GM23338 (cell line): Measurements from ENCODE around the gene RNF2. TPM values are rescaled to one million over a fixed set of nuclear protein-coding genes. Genes with fewer than 3 reads are reported as not detected.

Source experiments
- ATAC-seq: fragments of 200-7000 bp; cut with Tn5 transposase; 3 replicates; pipeline ENCODE4 v1.9.1; 2020
- DNase-seq: peaks from one replicate; pipeline ENCODE4 v3.0.0-alpha.2; 2015; ENCODE audit warnings: low spot score
- H2AFZ ChIP-seq: fragments of 200-600 bp; sonication (generic); 2 replicates; pipeline ENCODE4 v1.8.0; 2016; ENCODE audit warnings: antibody characterized with exemption, mild to moderate bottlenecking, moderate library complexity
- H3F3A ChIP-seq: fragments of 200-600 bp; sonication (generic); replicated peaks from 2 replicates; pipeline ENCODE4 v1.8.0; 2017; ENCODE audit warnings: antibody characterized with exemption, mixed run types, low read depth
- H3K27ac ChIP-seq: fragments of 200-600 bp; sonication (generic); 2 replicates; pipeline ENCODE4 v1.6.1; 2016; ENCODE audit warnings: low read depth
- H3K27me3 ChIP-seq: fragments of 200-600 bp; sonication (generic); 2 replicates; pipeline ENCODE4 v1.8.0; 2016; ENCODE audit warnings: mild to moderate bottlenecking, mixed run types, moderate library complexity; ENCODE audit not compliant: insufficient read depth
- H3K36me3 ChIP-seq: fragments of 200-600 bp; sonication (generic); 2 replicates; pipeline ENCODE4 v1.8.0; 2016; ENCODE audit warnings: mild to moderate bottlenecking; ENCODE audit not compliant: insufficient read depth
- H3K4me1 ChIP-seq: fragments of 200-600 bp; sonication (generic); 2 replicates; pipeline ENCODE4 v1.8.0; 2016; ENCODE audit warnings: mild to moderate bottlenecking, moderate library complexity; ENCODE audit not compliant: insufficient read depth
- H3K4me2 ChIP-seq: fragments of 200-600 bp; sonication (generic); 2 replicates; pipeline ENCODE4 v1.7.1; 2017; ENCODE audit warnings: mixed run types
- H3K4me3 ChIP-seq: fragments of 200-600 bp; sonication (generic); 2 replicates; pipeline ENCODE4 v1.6.1; 2016; ENCODE audit warnings: mixed run types
- H3K79me2 ChIP-seq: fragments of 200-600 bp; sonication (generic); replicated peaks from 2 replicates; pipeline ENCODE4 v1.8.0; 2017; ENCODE audit warnings: mild to moderate bottlenecking; ENCODE audit not compliant: insufficient read depth
- H3K9me2 ChIP-seq: fragments of 200-600 bp; sonication (generic); 2 replicates; pipeline ENCODE4 v1.8.0; 2017; ENCODE audit not compliant: insufficient read depth
- H4K20me1 ChIP-seq: fragments of 200-600 bp; sonication (generic); replicated peaks from 2 replicates; pipeline ENCODE4 v1.8.0; 2017; ENCODE audit warnings: mild to moderate bottlenecking; ENCODE audit not compliant: insufficient read depth
- H3K27ac Mint-ChIP-seq: 2 replicates; pipeline ENCODE4 v1.8.0; 2020; ENCODE audit warnings: inconsistent platforms, mild to moderate bottlenecking, moderate library complexity, mixed read lengths
- H3K27me3 Mint-ChIP-seq: 3 replicates; pipeline ENCODE4 v1.8.0; 2022; ENCODE audit warnings: low read depth, mild to moderate bottlenecking, moderate library complexity, mixed read lengths, inconsistent platforms; ENCODE audit not compliant: insufficient read depth, poor library complexity
- H3K36me3 Mint-ChIP-seq: 3 replicates; pipeline ENCODE4 v1.8.0; 2021; ENCODE audit warnings: low read depth, mild to moderate bottlenecking, inconsistent platforms, moderate library complexity, mixed read lengths
- H3K4me1 Mint-ChIP-seq: 3 replicates; pipeline ENCODE4 v1.8.0; 2020; ENCODE audit warnings: mild to moderate bottlenecking, inconsistent platforms, mixed read lengths
- H3K4me3 Mint-ChIP-seq: 3 replicates; pipeline ENCODE4 v1.8.0; 2021; ENCODE audit warnings: moderate library complexity, mild to moderate bottlenecking, inconsistent platforms, mixed read lengths
- H3K9me3 Mint-ChIP-seq: 3 replicates; pipeline ENCODE4 v1.8.0; 2020; ENCODE audit warnings: moderate library complexity, mild to moderate bottlenecking, inconsistent platforms, mixed read lengths
- CREB1 ChIP-seq: fragments of 250-450 bp; sonication (Bioruptor Pico); IDR thresholded peaks from 2 replicates; pipeline ENCODE4 v1.5.0; 2020; ENCODE audit warnings: low read depth, mild to moderate bottlenecking, moderate library complexity
- CTCF ChIP-seq, 2 experiments: fragments of 200-600 bp in 1 of 2; sonication (generic) in 1 of 2; conservative IDR thresholded peaks; 2 replicates each; pipeline versions ENCODE4 v1.5.1 to v1.6.1; 2016 to 2017; ENCODE audit warnings: antibody characterized with exemption in 2 of 2, low read depth in 2 of 2, mild to moderate bottlenecking in 2 of 2, moderate library complexity in 1 of 2
- EZH2 ChIP-seq: fragments of 200-600 bp; sonication (generic); IDR thresholded peaks from one replicate; pipeline ENCODE4 v1.8.0; 2017; ENCODE audit warnings: antibody characterized with exemption, mild to moderate bottlenecking, low read depth; ENCODE audit not compliant: unreplicated experiment
- EZH2phosphoT487 ChIP-seq: fragments of 200-600 bp; sonication (generic); IDR thresholded peaks from one replicate; pipeline ENCODE4 v1.8.1; 2018; ENCODE audit warnings: antibody characterized with exemption; ENCODE audit not compliant: unreplicated experiment
- POLR2AphosphoS5 ChIP-seq: IDR thresholded peaks from 2 replicates; pipeline ENCODE4 v1.6.1; 2016; ENCODE audit warnings: antibody characterized with exemption, low read depth
- REST ChIP-seq: IDR thresholded peaks from one replicate; pipeline ENCODE4 v1.6.1; 2018; ENCODE audit warnings: antibody characterized with exemption; ENCODE audit not compliant: unreplicated experiment
- STAT1 ChIP-seq: IDR thresholded peaks from one replicate; pipeline ENCODE4 v1.6.1; 2016; ENCODE audit warnings: antibody characterized with exemption; ENCODE audit not compliant: unreplicated experiment
- ZNF331 ChIP-seq: fragments of 250-450 bp; sonication (Bioruptor Pico); IDR thresholded peaks from 2 replicates; pipeline ENCODE4 v1.5.0; 2020; ENCODE audit warnings: low read depth, mild to moderate bottlenecking, moderate library complexity
- ZNF462 ChIP-seq: fragments of 250-450 bp; sonication (Bioruptor Pico); IDR thresholded peaks from 2 replicates; pipeline ENCODE4 v1.5.0; 2020; ENCODE audit warnings: mild to moderate bottlenecking, moderate library complexity
- polyA plus RNA-seq: library from polyadenylated mRNA; unstranded; fragments of >200 nt; fragmentation: Nextera tagmentation; extraction: Ambion mirVana; gene quantifications from 2 replicates; pipeline ENCODE4 v1.2.1, GENCODE V29; 2016
- total RNA-seq: library from RNA; depleted of rRNA; stranded (reverse); fragments of >200 nt; shearing (Covaris generic); gene quantifications from 2 replicates; pipeline ENCODE4 v1.2.3, GENCODE V29; 2014

The RNF2 gene
- total and polyA plus RNA-seq, 2 experiments from 2014 or later: 33.3 to 51.4 TPM

- Histone ChIP-seq H4K20me1 (no peaks in the 10 kb centered on the region), H3K36me3 (peaks cover 7% of the 10 kb centered on the region; the same call in 1 of the 2 replicates), H2AFZ (no peak overlapping the region), H3K27me3 (no peaks in the 10 kb centered on the region), H3F3A (no peaks in the 10 kb centered on the region), H3K4me2 (no peak overlapping the region), H3K9me2 (no peaks in the 10 kb centered on the region), H3K79me2 (no peaks in the 10 kb centered on the region), H3K4me3 (no peak overlapping the region), H3K4me1 (no peaks in the 10 kb centered on the region), H3K27ac (no peak overlapping the region)
- H3K27me3 Mint-ChIP-seq: no peaks in the 10 kb centered on the region
- no peak for DNase-seq
- TF ChIP-seq EZH2: no peak
- TF ChIP-seq POLR2AphosphoS5: no peak
- TF ChIP-seq ZNF331 (CRISPR knock-in tag): no peak
- TF ChIP-seq EZH2phosphoT487: no peak
- TF ChIP-seq CTCF (conservative IDR thresholded peaks at IDR 0.05; ENCODE audit: low read depth in 2 of 2): no peak
- no peak for TF ChIP-seq STAT1
- TF ChIP-seq REST: no peak
- no peak for TF ChIP-seq ZNF462 (CRISPR knock-in tag)
- no peak for TF ChIP-seq CREB1 (CRISPR knock-in tag)
- ATAC-seq: no peak
- no peak overlapping the region for H3K4me3 Mint-ChIP-seq
- H3K9me3 Mint-ChIP-seq: peaks cover 9% of the 10 kb centered on the region; the same call in 2 of the 3 replicates
- H3K36me3 Mint-ChIP-seq: peaks cover 42% of the 10 kb centered on the region
- no peaks in the 10 kb centered on the region for H3K4me1 Mint-ChIP-seq
- H3K27ac Mint-ChIP-seq: no peak overlapping the region
These were observed 84.3 kb downstream of the RNF2 start for GRCh38 chr1:185129708-185130107.
